ENCODE results near the gene PPIP5K1.

GRCh38 chr15:43514241-43515057 lies 75.6 kb downstream of the PPIP5K1 start:
- TF ChIP-seq CTCF (IDR thresholded peaks at IDR 0.05; ENCODE audit: insufficient read depth, low read length): peak; percentile 44
- TF ChIP-seq SPI1 (IDR thresholded peaks at IDR 0.05; ENCODE audit: borderline replicate concordance, low read depth): no peak
- no peak for TF ChIP-seq GABPA (IDR thresholded peaks at IDR 0.05; ENCODE audit: low read depth)
- no peak for TF ChIP-seq POLR2AphosphoS5 (IDR thresholded peaks at IDR 0.05; ENCODE audit: low read depth)
- TF ChIP-seq, protein P1, sequence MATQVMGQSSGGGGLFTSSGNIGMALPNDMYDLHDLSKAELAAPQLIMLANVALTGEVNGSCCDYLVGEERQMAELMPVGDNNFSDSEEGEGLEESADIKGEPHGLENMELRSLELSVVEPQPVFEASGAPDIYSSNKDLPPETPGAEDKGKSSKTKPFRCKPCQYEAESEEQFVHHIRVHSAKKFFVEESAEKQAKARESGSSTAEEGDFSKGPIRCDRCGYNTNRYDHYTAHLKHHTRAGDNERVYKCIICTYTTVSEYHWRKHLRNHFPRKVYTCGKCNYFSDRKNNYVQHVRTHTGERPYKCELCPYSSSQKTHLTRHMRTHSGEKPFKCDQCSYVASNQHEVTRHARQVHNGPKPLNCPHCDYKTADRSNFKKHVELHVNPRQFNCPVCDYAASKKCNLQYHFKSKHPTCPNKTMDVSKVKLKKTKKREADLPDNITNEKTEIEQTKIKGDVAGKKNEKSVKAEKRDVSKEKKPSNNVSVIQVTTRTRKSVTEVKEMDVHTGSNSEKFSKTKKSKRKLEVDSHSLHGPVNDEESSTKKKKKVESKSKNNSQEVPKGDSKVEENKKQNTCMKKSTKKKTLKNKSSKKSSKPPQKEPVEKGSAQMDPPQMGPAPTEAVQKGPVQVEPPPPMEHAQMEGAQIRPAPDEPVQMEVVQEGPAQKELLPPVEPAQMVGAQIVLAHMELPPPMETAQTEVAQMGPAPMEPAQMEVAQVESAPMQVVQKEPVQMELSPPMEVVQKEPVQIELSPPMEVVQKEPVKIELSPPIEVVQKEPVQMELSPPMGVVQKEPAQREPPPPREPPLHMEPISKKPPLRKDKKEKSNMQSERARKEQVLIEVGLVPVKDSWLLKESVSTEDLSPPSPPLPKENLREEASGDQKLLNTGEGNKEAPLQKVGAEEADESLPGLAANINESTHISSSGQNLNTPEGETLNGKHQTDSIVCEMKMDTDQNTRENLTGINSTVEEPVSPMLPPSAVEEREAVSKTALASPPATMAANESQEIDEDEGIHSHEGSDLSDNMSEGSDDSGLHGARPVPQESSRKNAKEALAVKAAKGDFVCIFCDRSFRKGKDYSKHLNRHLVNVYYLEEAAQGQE (IDR thresholded peaks at IDR 0.05; ENCODE audit: insufficient replicate concordance, low read depth): no peak

Data from HL-60 (cell line).